ACHN (cell line): ENCODE results near the gene UNK.
A peak's percentile ranks its signal among the peaks of the same experiment; 100 is the strongest.
"Not testable (repeated sequence)": the region's sequence is repeated elsewhere in the genome, so short reads cannot be mapped to it uniquely, and the experiment has no call there.

Experiments
- DNase-seq: peaks from one replicate; pipeline ENCODE4 v3.0.0-alpha.2; 2015
- in situ Hi-C: cut with HindIII; loops from 2 replicates; pipeline ENCODE4 v1.10.0; 2017; ENCODE audit warnings: low sequenced_read_pairs, low pct_ligation_motif_present, low pct_unique_long_range_greater_than_20kb

UNK gene

GRCh38 chr17:75765981-75766380, 18.6 kb upstream of the UNK start:
- no peak for DNase-seq
- in situ Hi-C loops = no loop called here

DNA sequence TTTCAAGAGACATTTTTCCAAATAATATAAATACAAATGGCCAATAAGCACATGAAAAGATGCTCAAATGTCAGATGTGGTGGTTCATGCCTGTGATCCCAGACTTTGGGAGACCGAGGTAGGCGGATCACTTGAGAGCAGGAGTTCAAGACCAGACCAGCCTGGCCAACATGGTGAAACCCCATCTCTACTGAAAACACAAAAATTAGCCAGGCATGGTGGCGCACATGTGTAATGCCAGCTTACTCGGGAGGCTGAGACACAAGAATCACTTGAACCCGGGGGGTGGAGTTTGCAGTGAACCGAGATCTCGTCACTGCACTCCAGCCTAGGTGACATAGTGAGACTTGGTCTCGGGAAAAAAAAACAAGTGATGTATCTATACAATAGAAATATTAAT, 16.7 kb upstream of the UNK start:
- no peak for DNase-seq
- in situ Hi-C loops = no loop called here

- in situ Hi-C loops = no loop called here
These were observed 15.1 kb upstream of the UNK start for GRCh38 chr17:75769536-75769935.

DNA sequence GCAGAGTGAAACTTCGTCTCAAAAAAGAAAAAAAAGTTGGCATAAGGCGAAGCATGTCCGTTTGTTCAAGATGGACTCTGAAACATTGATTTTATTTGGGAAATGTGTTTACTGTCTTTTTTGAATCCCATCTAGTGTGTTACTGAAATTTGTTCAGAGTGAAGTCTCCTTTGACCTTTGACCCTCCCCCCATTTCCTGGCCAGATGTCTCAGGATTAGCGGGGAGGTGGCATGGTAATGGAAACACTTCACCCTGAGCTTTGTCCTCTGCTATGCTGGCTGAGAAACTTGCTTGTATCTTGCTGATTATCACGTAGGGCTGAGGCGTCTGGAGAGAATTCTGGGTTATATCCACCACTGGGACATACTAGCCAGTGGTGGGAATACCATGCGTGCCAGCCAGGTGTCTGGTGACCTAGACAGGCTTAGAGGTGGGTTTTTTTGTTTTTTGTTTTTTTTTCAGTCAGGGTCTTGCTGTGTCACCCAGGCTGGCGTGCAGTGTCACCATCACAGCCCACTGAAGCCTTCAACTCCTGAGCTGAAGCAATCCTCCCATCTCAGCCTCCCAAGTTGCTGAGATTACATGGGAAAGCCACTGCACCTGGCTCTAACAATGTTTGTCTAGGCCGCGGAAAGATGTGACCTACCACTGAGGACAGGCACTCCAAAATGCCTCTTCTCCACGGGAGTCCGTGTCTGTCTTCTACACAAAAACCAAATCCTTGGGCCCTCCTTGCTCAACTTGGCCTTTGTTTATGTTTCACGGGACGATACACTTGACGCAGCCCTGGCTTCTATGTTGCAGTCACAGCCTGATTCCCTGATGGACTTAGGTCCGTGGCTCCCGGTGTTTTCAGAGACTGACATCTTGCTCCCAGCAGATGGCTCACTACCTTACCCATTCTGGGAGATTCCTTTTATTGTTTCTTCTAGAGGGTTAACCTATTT, 13.0 kb upstream of the UNK start:
- in situ Hi-C loops = no loop called here
- DNase-seq = peak; percentile 39

More at GRCh38 chr17:75769536-75769935, 15.1 kb upstream of the UNK start:
- no peak for DNase-seq

- in situ Hi-C loops = no loop called here
- no peak for DNase-seq
These were observed 11.3 kb upstream of the UNK start for GRCh38 chr17:75773121-75773807.

- no peak for DNase-seq
- in situ Hi-C loops = no loop called here
These were observed 10.7 kb upstream of the UNK start for GRCh38 chr17:75773808-75774470.

- DNase-seq = no peak
- in situ Hi-C loops = no loop called here
These were observed 10.1 kb upstream of the UNK start for GRCh38 chr17:75774471-75774990.

GRCh38 chr17:75774991-75775668, 9.5 kb upstream of the UNK start:
- DNase-seq = peak; percentile 29
- in situ Hi-C loops = no loop called here

- DNase-seq = peak; percentile 21
- in situ Hi-C loops = no loop called here
These were observed 8.0 kb upstream of the UNK start for GRCh38 chr17:75776386-75777295.

- no peak for DNase-seq
These were observed 7.2 kb upstream of the UNK start for GRCh38 chr17:75777296-75777922.

DNA sequence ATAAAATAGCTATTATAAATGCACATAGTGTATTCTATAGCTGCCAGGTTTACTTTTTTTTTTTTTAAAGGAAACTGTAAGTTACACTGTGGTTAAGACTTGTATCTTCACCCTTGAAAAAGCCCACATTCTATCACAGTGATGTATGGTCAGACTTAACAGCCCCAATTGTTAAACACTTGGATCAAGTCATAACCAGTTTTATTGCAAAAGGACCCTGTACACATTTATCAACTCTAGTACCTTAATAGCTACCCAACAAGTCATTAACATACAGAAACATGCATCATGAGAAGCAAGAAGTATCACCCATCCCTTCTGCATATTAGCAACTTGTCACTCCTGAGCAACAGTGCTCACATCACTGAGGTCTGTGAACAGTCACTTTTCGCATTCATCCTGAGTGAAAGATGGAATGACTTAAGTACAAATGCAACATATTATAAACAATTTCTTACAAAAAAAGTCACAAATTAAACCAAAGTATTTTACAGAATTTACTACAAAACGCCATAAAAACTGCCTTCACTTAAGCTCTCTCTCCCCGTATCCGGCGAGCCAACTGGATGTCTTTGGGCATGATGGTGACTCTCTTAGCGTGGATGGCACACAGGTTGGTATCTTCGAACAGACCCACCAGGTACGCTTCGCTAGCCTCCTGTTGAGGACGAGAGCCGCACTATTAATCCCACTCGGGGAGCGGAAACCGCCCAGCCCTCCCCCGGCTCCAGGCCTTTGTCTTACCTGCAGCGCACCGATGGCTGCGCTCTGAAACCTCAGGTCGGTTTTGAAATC, 6.3 kb upstream of the UNK start:
- in situ Hi-C loops = not testable (repeated sequence)
- DNase-seq = peak; percentile 23

More at GRCh38 chr17:75777296-75777922, 7.2 kb upstream of the UNK start:
- in situ Hi-C loops = no loop called here

DNA sequence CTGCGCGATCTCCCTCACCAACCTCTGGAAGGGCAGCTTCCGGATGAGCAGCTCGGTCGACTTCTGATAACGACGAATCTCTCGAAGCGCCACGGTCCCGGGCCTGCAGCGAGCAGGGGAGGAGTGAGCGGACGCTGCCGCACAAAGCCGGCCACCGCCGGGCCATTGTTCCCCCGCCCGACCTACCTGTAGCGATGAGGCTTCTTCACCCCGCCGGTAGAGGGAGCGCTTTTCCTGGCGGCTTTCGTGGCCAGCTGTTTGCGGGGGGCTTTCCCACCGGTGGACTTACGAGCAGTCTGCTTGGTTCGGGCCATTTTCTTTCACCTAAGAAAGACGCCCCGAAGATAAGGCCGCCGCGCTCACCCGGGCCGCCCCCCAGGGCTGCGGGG, 5.8 kb upstream of the UNK start:
- DNase-seq = no peak

DNA sequence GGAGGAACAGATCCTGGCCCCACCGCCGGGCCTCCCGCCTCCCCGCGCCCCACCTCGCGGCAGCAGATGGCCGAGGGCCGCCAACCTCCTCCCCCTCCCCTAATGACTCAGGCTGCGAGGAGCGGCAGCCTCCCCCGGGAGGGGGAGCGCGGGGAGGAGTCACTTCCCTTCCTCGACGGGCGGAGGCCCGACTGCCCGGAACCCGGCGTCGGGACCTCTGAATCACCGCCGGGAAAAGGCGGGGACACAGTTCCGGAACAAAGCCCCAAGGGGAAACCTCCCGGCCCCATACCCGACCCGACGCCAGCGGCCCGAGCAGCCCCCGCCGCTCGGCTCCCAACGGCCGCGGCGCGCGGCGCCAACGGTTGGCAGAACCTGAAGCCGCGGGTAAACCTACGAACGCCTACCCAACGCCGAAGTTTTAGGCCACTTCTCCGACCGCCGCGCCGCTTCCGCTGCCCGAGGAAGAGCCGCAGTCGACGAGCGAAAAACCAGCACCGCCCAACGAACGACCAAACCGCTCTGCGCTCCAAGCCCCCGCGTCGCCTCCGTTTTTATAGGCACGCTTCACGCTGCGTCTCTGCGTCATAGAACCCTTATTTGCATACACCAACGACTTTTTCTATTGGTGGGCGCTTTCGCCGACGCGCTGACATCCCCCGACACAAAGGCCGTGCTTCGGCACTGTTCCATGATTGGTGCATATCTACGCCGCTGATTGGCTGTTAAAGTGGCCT, 5.2 kb upstream of the UNK start:
- DNase-seq = peak; percentile 100
- in situ Hi-C loops = no loop called here

More for the DNA sequence above, 5.8 kb upstream of the UNK start:
- in situ Hi-C loops = no loop called here

DNA sequence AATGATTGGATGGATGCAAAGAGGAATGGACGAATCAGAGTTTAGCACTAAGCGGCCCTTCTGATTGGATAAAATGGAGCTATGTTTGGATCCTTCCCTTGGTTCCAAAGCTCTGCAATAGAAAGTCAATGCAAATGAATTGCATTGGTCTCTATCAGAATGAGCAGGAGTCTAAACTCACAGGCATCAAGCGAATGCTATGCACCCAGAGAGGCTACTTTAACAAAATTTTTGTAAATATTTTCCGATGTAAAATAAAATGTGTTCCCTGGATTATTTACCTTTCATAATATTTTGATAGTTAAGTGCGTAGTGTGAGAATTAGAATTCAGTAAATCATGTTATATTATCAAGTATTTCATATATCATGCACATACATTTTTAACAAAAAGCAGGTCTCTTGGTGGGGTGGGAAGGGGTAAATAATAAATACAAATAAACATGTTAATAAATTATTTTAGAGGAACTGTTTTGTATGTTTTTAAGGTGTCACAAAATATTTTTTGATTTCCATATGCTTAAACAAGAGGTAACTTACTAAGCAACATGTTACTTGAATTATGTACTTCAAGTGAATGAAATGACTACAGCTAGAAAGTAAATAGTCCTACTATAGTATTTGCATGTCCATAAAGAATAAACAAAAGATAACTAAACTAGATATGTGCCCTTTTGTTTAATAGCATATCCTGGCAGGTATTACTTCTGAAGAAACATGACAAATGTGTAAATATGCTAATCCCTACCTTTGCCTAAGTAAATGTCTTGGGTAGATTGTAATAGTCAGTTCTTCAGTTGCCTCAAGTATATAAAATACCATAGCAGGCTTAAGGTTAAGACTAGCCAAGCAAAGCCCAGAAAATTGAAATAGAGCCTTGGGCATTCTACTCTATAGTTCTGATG, 4.4 kb upstream of the UNK start:
- DNase-seq = no peak
- in situ Hi-C loops = no loop called here
